Smooth muscle cell of the brain vasculature (primary cell): Measurements from ENCODE around the gene TXNRD1.
"Not testable (repeated sequence)": the region's sequence is repeated elsewhere in the genome, so short reads cannot be mapped to it uniquely, and the experiment has no call there.

Source experiments
- DNase-seq: peaks from one replicate; pipeline ENCODE4 v3.0.0-alpha.2; 2012; ENCODE audit warnings: low read depth, low spot score

TXNRD1 gene

DNA sequence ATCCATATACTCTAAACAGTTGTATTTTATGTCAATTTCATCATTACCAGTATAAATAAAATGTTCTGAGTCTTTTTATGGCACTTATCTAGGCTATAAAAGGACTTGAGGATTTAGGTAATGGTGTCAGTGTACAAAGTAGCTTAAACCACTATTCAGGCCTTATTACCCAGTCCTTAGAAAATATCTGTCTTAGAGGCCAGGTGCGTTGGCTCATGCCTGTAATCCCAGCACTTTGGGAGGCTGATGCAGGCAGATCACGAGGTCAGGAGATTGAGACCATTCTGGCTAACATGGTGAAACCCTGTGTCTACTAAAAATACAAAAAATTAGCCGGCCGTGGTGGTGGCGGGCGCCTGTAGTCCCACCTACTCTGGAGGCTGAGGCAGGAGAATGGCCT is 112.7 kb downstream of the TXNRD1 start:
- not testable (repeated sequence) for DNase-seq

DNA sequence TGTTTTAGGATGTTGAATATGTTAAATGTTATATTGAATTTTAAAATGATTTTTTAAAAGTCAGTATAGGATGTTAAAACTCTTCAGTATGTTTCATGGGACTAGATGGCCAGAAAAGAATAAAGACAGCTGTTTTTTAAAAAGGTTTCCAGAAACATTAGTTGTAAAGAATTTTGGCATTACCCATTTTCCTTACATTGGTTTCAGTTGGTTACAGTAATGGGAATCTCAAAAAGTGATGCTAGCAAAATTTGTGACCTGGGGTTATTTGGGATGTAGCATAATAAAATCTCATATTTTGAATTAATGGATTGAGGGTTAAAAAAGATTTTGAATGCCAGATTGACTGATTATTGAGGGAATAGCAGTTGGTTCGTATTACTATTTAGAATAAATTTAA is 113.2 kb downstream of the TXNRD1 start:
- DNase-seq, result no peak

DNA sequence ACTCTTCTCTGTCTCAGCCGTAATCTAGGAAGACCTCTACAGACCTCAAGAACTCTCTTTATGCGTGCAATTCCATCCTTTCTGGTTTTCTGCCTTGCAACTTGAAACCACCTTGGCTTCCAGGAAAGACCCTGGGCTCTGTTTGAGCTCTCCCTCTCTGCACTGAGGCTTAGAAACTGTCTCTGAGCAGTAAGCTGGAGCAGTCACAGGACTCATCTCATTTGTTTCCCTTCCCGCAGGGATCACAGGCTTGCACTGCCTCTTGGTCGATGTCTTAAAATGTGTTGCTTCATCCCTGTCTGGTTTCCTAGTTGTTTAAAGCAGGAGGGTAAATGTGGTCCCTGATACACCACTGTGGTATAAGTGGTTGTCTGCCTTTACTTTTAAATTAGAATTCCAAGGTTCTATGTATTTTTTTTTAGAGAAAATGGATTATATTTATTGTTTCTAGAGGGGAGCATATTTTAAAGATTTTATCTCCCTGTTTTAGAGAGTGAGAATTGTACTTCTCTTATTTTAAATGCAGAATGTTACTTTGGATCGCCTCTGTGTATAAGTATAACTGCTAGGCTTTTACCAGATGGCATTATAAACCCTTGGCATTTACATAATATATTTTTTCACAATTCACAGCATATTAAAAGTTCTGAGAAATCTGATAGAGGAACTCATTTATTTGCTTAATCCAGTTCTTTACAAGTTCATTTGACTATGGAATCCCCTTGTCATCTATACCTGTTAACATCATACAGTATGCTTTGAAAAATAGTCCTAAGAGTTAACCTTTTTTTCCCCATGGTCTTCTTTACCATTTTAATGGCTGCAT is 114.3 kb downstream of the TXNRD1 start:
- DNase-seq, result no peak

- DNase-seq, result no peak
These were observed 115.8 kb downstream of the TXNRD1 start for GRCh38 chr12:104331376-104331775.

GRCh38 chr12:104332273-104332672 is 116.7 kb downstream of the TXNRD1 start:
- not testable (repeated sequence) for DNase-seq

GRCh38 chr12:104333692-104334255 is 118.2 kb downstream of the TXNRD1 start:
- no peak for DNase-seq

DNA sequence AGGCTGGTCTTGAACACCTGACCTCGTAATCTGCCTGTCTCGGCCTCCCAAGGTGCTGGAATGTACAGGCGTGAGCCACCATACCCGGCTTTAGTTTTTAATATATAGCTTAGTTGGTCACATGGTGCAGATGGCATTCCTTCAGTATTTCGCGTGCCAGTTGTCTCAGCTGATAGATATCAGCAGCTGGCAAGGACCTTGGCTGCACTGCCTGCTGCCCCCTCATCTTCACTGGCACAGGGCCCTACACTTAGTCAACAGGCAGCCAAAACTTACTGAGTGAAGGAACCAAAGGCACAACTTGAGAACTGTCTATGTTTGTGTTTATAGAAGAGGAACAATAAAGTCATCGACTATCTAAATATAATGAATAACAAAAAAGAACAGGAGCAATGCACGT is 119.0 kb downstream of the TXNRD1 start:
- no peak for DNase-seq

DNA sequence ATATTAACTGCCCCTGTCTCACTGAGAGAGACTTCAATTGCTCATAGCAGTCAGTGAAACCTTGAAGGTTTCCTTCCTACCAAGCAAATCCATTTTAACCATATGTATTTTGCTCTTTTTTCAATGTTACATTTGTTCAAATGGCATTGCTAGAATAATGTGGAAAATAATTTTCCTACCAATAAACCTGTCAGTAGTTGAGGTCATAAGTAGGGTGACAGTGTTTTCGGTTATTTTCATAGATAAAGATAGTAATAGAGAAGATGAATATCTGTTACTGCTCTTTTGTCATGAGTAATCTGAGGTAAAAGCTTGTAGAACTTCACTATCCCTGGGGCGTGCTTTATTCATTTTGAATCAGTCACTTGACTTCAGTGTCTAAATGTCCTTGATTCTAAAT is 120.5 kb downstream of the TXNRD1 start:
- no peak for DNase-seq

DNA sequence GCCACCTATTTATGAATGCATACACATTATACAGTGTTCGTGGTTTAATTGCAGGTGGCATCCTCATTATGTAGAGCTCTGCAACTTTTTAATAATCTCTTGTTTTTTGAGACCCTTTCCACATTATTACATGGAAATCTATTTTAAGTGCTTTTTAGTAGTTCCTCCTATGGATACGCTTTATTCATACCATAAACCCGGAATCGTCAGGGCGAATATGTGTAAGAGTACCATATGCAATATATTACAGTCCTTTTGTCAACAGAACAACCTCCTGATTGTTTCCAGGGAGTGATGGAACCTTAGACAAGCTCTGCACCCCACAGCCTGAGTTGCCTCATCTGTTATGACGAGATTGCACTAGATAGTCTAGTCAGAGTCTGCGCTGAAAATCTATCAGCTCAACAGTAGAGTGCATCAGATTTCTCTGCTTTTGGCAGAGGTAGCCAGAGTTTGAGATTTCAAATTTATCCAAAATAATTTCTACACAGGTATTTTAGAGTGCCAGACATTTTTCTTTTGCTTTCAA is 121.5 kb downstream of the TXNRD1 start:
- no peak for DNase-seq

- no peak for DNase-seq
These were observed 124.1 kb downstream of the TXNRD1 start for GRCh38 chr12:104339663-104340062.

DNA sequence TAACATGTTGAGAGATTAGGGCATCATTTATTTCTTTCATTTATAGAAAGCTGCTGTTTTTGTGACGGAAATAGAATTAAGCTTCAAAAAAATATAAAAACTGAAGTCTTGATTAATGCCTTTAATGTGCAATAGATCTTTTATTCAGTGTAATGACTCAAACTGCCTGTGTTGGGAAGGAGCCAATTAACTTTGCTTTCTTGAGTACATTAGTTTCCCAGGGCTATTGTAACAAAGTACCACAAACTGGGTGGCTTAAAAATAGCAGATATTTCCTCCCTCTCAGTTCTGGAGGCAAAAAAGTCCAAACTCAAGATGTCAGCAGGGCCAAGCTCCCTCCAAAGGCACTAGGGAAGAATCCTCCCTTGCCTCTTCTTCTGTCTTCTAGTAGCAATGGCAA is 124.6 kb downstream of the TXNRD1 start:
- no peak for DNase-seq

DNA sequence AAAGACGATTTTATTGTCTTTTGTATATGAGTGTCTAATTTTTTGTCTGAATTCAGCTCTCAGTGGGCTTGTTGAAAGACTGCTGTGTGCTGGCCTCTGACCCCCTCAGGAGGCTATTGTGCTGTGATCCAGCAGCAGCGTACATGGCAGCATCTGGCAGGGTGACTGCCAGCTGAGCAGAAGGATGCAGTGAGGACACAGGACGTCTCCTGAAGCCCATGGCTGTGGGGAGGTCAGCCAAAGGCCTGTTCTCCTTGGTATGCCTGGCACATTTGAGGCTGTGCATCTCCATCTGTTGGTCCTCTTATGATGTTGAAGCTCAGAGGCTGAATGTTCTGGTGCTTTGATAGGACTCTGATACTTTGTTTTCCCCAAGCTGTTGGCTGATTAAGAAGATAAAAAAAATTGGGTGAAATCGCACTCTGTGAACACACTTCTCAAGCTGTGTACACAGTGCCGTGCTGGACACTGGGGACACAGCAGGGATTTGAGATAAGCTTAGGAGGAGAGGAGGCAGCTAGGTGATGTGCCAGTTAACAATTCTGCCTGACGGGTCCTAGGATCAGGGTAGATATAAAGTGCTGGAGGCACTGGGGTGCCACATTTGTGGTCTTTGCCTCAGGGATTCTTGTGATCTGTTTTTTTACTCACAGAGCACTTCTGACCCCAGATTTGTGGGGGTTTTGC is 125.5 kb downstream of the TXNRD1 start:
- DNase-seq, result no peak

GRCh38 chr12:104342147-104342546 is 126.6 kb downstream of the TXNRD1 start:
- no peak for DNase-seq

- DNase-seq, result no peak
These were observed 127.2 kb downstream of the TXNRD1 start for GRCh38 chr12:104342635-104343249.

- no peak for DNase-seq
These were observed 129.1 kb downstream of the TXNRD1 start for GRCh38 chr12:104344682-104345081.

- DNase-seq, result no peak
These were observed 129.9 kb downstream of the TXNRD1 start for GRCh38 chr12:104345234-104346066.

DNA sequence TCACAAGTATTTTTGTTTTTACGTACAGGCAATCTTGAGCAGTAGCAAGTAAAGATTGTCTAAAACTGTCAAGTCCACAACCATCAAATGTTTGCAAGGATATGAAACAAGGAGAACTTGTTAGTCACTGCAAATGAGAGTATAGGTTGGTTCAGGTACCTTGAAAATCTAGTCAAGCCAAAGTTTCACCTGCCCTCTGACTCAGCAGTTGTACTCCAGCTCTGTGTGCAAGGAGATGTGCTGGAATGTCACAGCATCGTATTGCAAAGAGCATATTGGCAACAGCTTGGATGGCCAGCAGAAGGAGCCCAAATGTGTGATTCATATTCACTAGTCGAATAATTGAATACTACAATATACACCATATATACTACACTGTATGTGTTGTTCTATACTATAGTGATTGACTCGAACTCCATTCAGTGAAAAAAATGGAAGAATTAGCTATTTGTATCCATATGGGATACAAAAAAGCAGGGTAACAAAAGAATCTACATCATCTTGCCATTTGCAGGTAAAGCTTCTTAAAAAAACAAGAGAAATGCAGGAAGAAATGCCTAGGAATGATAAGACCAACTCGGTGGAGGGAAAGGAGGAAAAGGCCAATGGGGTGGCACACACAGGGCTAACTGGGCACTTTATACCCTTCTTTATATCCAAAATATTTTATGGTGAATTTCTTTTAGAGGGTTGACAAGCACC is 131.9 kb downstream of the TXNRD1 start:
- no peak for DNase-seq

DNA sequence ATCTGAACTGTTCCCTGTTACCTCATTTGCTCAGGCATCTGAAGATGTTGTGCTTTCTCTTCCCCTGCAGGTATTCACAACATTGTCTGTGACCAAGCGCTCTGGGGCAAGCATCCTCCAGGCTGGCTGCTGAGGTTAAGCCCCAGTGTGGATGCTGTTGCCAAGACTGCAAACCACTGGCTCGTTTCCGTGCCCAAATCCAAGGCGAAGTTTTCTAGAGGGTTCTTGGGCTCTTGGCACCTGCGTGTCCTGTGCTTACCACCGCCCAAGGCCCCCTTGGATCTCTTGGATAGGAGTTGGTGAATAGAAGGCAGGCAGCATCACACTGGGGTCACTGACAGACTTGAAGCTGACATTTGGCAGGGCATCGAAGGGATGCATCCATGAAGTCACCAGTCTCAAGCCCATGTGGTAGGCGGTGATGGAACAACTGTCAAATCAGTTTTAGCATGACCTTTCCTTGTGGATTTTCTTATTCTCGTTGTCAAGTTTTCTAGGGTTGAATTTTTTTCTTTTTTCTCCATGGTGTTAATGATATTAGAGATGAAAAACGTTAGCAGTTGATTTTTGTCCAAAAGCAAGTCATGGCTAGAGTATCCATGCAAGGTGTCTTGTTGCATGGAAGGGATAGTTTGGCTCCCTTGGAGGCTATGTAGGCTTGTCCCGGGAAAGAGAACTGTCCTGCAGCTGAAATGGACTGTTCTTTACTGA is 132.9 kb downstream of the TXNRD1 start:
- DNase-seq, result no peak

GRCh38 chr12:104348994-104349494 is 133.5 kb downstream of the TXNRD1 start:
- DNase-seq, result no peak
